HCT116 (cell line): Measurements from ENCODE around the gene DNM3.

Source experiments
- CTCF ChIP-seq, 3 experiments: fragments of 200-600 bp in 1 of 3; sonication (generic) in 1 of 3; IDR thresholded peaks in 2 of 3; conservative IDR thresholded peaks in 1 of 3; 2 replicates each; pipeline ENCODE4 v1.5.1; 2012 to 2017; ENCODE audit warnings: low read depth in 2 of 3, low read length in 2 of 3, antibody characterized with exemption in 1 of 3, borderline replicate concordance in 1 of 3, control low read depth in 1 of 3, mild to moderate bottlenecking in 1 of 3, mixed read lengths in 1 of 3, mixed run types in 1 of 3, moderate library complexity in 1 of 3; ENCODE audit not compliant: insufficient read depth in 1 of 3
- EGR1 ChIP-seq: IDR thresholded peaks from 2 replicates; pipeline ENCODE4 v1.6.1; 2012; ENCODE audit warnings: low read depth
- EZH2 ChIP-seq: fragments of 200-600 bp; sonication (generic); IDR thresholded peaks from 2 replicates; pipeline ENCODE4 v1.6.1; 2017; ENCODE audit warnings: antibody characterized with exemption, mixed run types
- EZH2phosphoT487 ChIP-seq: fragments of 200-600 bp; IDR thresholded peaks from 2 replicates; pipeline ENCODE4 v1.6.1; 2018; ENCODE audit warnings: antibody characterized with exemption, borderline replicate concordance
- POLR2A ChIP-seq: IDR thresholded peaks from 2 replicates; pipeline ENCODE4 v1.7.0; 2011; ENCODE audit warnings: borderline replicate concordance; ENCODE audit not compliant: insufficient read depth, insufficient read length; ENCODE audit errors: extremely low read depth
- SIN3A ChIP-seq: IDR thresholded peaks from 2 replicates; pipeline ENCODE4 v1.6.1; 2012; ENCODE audit warnings: low read depth
- TCF7L2 ChIP-seq: IDR thresholded peaks from 2 replicates; pipeline ENCODE4 v1.7.0; 2011; ENCODE audit warnings: borderline replicate concordance, inconsistent platforms; ENCODE audit not compliant: insufficient read depth, insufficient read length; ENCODE audit errors: extremely low read depth
- YY1 ChIP-seq: IDR thresholded peaks from 2 replicates; pipeline ENCODE4 v1.6.1; 2011; ENCODE audit warnings: low read length, low read depth, moderate library complexity, mild to moderate bottlenecking; ENCODE audit not compliant: insufficient replicate concordance; ENCODE audit errors: extremely low read depth

DNA sequence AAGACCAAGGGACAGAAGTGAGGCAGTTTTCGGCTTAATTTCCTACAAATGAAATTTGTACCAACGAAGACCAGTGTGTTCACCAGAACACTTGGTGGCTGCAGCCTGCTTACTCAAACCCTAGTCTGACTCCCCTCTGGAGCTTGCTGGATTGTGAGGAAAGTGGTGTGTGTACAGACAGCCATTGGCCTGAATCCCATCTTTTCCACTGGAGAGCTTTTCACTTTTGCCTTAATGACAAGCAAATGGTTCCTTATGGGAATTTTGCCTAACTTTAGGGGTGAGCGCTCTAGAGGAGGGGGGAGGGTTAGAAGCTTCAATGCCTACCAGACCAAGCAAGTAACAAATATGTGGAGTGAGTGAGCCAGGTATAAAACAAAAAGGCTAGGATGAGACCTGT, 42.5 kb upstream of the DNM3 start:
- TF ChIP-seq CTCF (IDR thresholded peaks at IDR 0.05 in 2 of 3, conservative IDR thresholded peaks at IDR 0.05 in 1 of 3; ENCODE audit: borderline replicate concordance in 1 of 3, insufficient read depth in 1 of 3, low read depth in 2 of 3, low read length in 2 of 3) (no peak), POLR2A (no peak), EZH2 (no peak), SIN3A (no peak), EZH2phosphoT487 (no peak), EGR1 (no peak), YY1 (no peak), TCF7L2 (no peak)
